Measurements from ENCODE around the gene LAMC2. TPM values are rescaled to one million over a fixed set of nuclear protein-coding genes. Genes with fewer than 3 reads are reported as not detected.

The LAMC2 gene
- total RNA-seq, 1 donor from 2014 or later, result not detected

DNA sequence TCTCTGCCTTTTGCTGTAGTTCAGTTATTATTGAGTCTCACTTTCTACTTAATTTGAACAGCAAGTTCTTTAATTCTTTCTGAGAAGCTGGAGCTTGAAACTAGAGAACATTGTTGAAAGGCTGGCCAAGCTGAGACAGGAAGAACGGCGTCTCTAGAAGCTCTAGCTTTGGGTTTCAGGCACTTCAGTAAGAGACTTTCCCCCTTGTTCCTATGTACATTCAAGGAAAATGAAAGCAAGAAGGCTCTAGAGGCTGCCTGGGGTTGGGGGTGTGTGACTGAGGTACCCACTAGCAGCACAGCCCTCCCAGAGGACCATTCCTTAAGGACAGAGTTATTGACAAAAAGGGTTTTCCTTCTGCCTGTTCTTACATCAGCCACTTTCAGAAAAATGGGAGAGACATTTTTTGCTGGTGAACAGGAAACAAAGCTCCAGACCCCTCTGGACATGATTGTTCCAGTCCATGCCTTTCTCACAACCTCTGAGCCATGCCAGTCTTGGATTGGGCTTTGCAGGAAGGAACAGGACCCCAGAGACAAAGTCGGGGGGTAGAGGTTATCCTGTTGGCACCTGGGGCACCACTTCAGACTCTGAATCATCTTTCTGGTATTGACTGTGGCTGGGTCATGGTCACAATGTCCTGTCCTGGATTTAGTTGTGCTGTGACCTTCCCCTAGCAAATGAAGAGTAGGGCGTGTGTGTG lies 63.1 kb downstream of the LAMC2 start:
- TF ChIP-seq, protein P1, sequence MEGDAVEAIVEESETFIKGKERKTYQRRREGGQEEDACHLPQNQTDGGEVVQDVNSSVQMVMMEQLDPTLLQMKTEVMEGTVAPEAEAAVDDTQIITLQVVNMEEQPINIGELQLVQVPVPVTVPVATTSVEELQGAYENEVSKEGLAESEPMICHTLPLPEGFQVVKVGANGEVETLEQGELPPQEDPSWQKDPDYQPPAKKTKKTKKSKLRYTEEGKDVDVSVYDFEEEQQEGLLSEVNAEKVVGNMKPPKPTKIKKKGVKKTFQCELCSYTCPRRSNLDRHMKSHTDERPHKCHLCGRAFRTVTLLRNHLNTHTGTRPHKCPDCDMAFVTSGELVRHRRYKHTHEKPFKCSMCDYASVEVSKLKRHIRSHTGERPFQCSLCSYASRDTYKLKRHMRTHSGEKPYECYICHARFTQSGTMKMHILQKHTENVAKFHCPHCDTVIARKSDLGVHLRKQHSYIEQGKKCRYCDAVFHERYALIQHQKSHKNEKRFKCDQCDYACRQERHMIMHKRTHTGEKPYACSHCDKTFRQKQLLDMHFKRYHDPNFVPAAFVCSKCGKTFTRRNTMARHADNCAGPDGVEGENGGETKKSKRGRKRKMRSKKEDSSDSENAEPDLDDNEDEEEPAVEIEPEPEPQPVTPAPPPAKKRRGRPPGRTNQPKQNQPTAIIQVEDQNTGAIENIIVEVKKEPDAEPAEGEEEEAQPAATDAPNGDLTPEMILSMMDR (IDR thresholded peaks at IDR 0.05), result no peak
- H3K9me3 Mint-ChIP-seq, result no peaks in the 10 kb centered on the region
- ATAC-seq (ENCODE audit: low read depth), result no peak
- no peaks in the 10 kb centered on the region for H3K4me1 Mint-ChIP-seq
- ChIA-PET CTCF (no interaction called here), POLR2A (no interaction called here)
- intact Hi-C loops (cut with micrococcal nuclease), result no loop called here
- peaks cover 30% of the 10 kb centered on the region for H3K27me3 Mint-ChIP-seq
- H3K27ac Mint-ChIP-seq, result no peak overlapping the region
- no peaks in the 10 kb centered on the region for H3K36me3 Mint-ChIP-seq (ENCODE audit: low read depth)
- H3K4me3 Mint-ChIP-seq, result no peak overlapping the region
- DNase-seq, result no peak

DNA sequence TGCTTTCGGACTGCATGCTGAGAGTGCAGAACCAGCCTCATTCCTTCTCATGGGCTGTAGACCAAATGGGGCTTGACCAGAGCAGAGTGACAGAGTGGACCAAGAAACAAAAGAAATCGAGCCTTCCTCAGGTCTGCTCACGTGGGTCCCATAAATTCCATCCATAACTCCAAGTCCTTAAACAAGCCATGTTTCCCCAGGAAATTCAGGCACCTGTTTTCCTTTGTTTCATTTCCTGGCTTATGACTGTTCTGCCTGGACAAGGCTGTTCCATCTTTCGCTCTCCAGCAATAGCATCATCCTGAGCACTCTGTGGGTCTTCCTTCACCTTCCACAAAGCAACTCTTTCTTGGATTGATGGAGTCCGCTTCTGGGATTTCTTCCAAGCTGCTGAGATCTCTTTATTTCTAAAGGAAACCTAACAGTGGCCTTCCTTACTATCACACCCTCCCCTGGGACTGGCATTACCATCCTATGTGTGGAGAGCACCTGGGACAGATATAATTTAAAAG lies 63.9 kb downstream of the LAMC2 start:
- TF ChIP-seq, protein P1 (IDR thresholded peaks at IDR 0.05), result no peak
- CTCF ChIA-PET, result no interaction called here
- no peak for ATAC-seq (ENCODE audit: low read depth)
- Mint-ChIP-seq H3K36me3 (ENCODE audit: low read depth) (no peaks in the 10 kb centered on the region), H3K4me1 (no peaks in the 10 kb centered on the region), H3K4me3 (no peak overlapping the region), H3K27me3 (peaks cover 29% of the 10 kb centered on the region), H3K9me3 (no peaks in the 10 kb centered on the region), H3K27ac (no peak overlapping the region)
- intact Hi-C loops (cut with micrococcal nuclease), result no loop called here
- no peak for DNase-seq
- POLR2A ChIA-PET, result no interaction called here

DNA sequence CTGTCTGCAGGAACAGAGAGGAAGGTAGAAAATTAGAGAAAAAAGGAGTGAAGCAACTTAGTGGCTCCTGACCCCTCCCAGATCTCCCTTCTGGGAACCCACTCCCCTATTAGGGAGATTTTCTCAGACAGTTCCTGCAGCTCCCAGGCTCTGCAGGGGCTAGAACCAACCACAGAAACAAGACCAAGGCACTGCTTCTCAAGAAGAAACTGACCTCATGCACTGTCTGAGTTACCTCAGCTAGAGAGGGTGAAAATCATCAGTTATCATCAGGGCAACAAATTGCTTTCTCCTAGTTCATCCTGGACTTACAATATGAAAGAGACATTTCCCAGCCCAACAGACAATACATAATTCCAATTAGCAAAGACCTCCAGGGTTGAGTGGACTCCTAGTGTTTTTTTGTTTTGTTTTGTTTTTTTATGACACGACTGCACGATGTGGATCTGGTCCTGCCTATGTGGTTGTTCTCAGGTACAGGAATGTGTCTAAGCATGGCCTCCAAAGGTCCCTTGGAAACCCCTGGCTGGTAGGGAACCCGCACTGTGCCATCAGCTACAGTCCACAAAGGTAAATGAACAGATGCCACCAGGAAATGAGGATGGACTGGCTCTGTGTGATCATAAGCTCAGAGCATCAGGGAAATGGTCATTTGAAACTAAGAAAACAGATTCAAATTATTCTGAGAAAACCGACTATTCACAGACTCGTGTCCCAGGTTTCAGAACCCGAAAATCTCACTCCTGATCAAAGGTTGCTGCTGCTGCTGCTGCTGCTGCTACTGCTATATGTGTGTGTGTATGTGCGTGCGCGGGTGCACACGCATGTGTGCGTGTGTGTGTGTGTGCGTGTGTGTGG lies 65.3 kb downstream of the LAMC2 start:
- ChIA-PET CTCF (no interaction called here), POLR2A (no interaction called here)
- no peak overlapping the region for H3K27ac Mint-ChIP-seq
- H3K9me3 Mint-ChIP-seq, result no peaks in the 10 kb centered on the region
- H3K27me3 Mint-ChIP-seq, result peaks cover 23% of the 10 kb centered on the region
- intact Hi-C loops (cut with micrococcal nuclease), result no loop called here
- DNase-seq, result no peak
- H3K4me1 Mint-ChIP-seq, result no peaks in the 10 kb centered on the region
- no peak for ATAC-seq (ENCODE audit: low read depth)
- TF ChIP-seq, protein P1 (IDR thresholded peaks at IDR 0.05), result no peak
- H3K36me3 Mint-ChIP-seq (ENCODE audit: low read depth), result no peaks in the 10 kb centered on the region
- H3K4me3 Mint-ChIP-seq, result no peak overlapping the region

DNA sequence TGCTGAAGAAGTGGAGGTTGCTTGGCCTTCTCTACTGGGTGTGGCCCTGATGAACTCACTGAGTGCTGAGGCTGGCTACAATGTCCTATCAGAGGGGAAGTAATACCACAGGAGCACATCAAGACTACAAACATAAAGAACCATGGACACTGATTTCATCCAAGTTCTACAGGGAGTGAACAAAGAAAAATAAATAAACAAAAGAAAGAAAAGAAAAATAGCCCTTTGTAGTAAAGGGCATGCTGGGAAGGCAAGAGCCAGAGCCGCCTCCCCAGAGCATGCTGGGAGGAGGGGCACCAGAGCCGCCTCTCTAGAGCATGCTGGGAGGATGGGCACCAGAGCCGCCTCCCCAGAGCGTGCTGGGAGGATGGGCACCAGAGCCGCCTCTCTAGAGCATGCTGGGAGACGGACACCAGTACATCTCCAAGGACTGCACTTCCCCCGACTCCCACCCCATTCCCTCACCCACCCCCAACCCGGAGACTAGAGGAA lies 65.9 kb downstream of the LAMC2 start:
- Mint-ChIP-seq H3K27me3 (peaks cover 24% of the 10 kb centered on the region), H3K4me3 (no peak overlapping the region), H3K4me1 (no peaks in the 10 kb centered on the region), H3K27ac (no peak overlapping the region), H3K9me3 (no peaks in the 10 kb centered on the region), H3K36me3 (ENCODE audit: low read depth) (no peaks in the 10 kb centered on the region)
- DNase-seq, result no peak
- ATAC-seq (ENCODE audit: low read depth), result no peak
- intact Hi-C loops (cut with micrococcal nuclease), result no loop called here
- TF ChIP-seq, protein P1 (IDR thresholded peaks at IDR 0.05), result no peak
- POLR2A ChIA-PET, result no interaction called here
- CTCF ChIA-PET, result no interaction called here

DNA sequence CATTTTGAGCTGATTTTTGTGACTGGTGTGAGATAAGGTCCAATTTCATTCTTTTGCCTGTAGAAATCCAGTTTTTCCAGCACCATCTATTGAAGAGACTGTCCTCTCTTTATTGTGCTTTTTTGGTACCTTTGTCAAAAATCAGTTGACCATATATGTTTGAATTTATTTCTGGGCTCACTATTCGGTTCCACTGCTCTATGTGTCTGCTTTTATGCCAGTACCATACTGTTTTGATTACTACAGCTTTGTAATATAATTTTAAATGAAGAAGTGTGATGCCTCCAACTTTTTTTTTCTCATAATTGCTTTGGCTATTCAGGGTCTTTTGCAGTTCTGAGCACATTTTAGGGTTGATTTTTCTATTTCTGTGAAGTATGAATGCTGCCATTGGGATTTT lies 69.0 kb downstream of the LAMC2 start:
- Mint-ChIP-seq H3K4me1 (no peaks in the 10 kb centered on the region), H3K4me3 (no peak overlapping the region), H3K36me3 (ENCODE audit: low read depth) (no peaks in the 10 kb centered on the region), H3K27ac (no peak overlapping the region), H3K27me3 (peaks cover 28% of the 10 kb centered on the region), H3K9me3 (no peaks in the 10 kb centered on the region)
- TF ChIP-seq, protein P1 (IDR thresholded peaks at IDR 0.05), result no peak
- POLR2A ChIA-PET, result no interaction called here
- ATAC-seq (ENCODE audit: low read depth), result no peak
- CTCF ChIA-PET, result no interaction called here
- DNase-seq, result no peak
- intact Hi-C loops (cut with micrococcal nuclease), result no loop called here

Data from activated B cell treated with CpG ODN at 0.5 μM for 24 hours (primary cell).